ENCODE measurements around the gene ECI1. TPM values are rescaled to one million over a fixed set of nuclear protein-coding genes. Genes with fewer than 3 reads are reported as not detected.

The ECI1 gene
- total RNA-seq, 1 experiment from 2014 or later: 140 TPM

DNA sequence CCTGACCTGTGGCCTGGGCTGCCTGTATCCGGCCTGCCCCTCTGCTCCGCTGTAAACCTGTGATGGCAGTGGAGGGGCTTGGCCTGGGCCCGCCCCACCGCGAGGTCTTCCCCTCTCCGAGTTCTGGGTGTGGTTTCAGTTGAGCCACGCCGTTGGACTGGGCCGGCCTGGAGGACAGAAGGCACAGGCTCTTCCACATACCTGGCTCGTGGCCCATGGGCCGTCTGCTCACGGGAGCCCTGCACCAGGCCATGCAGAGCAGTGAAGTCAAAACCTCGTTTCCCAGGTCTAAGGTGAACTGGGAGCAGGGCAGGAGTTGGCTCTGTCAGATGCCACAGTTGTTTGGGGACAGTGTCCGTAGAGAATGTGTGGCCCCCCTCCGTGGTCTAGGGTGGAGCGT lies 22.1 kb upstream of the ECI1 start:
- H3K9me3 ChIP-seq (ENCODE audit: control insufficient read depth in 1 of 2, insufficient read depth in 1 of 2, low read depth in 1 of 2, low read length in 2 of 2): no peaks in the 10 kb centered on the region
- no peaks in the 10 kb centered on the region for H3K36me3 ChIP-seq (ENCODE audit: control insufficient read depth in 1 of 2, insufficient read depth in 2 of 2, low read length in 2 of 2)
- H4K20me1 ChIP-seq (ENCODE audit: insufficient read depth): no peaks in the 10 kb centered on the region
- no peaks in the 10 kb centered on the region for H3K9me2 ChIP-seq (ENCODE audit: insufficient read depth)
- no TSS peak for BruUV-seq (replicated peaks)
- TF ChIP-seq CEBPB (IDR thresholded peaks at IDR 0.05; ENCODE audit: low read depth) (no peak), ZFX (IDR thresholded peaks at IDR 0.05) (no peak), POLR2AphosphoS5 (IDR thresholded peaks at IDR 0.05; ENCODE audit: low read depth, low read length) (no peak), SRF (IDR thresholded peaks at IDR 0.05; ENCODE audit: low read depth) (no peak)
- no peak for DNase-seq (ENCODE audit: low read depth, low spot score)
- ATAC-seq: no peak
- no peaks in the 10 kb centered on the region for H3K27me3 ChIP-seq (ENCODE audit: insufficient read depth, low read length)
- CTCF ChIA-PET: no interaction called here
- POLR2A ChIA-PET: no interaction called here
- H3K4me3 ChIP-seq (replicated peaks in 1 of 2; ENCODE audit: low read depth in 1 of 2, low read length in 2 of 2): no peak overlapping the region
- H3K27ac ChIP-seq (ENCODE audit: low read depth, low read length): no peak overlapping the region
- peaks cover 6% of the 10 kb centered on the region; the same call in 1 of the 2 replicates for H3K79me2 ChIP-seq (ENCODE audit: insufficient read depth, low read length)
- RAD21 ChIA-PET (ENCODE audit: low non-redundant PET in 1 of 2, low total read pairs in 2 of 2, uncharacterized antibody in 2 of 2, unreplicated experiment in 2 of 2): no interaction called here
- intact Hi-C loops (cut with micrococcal nuclease): no loop called here
- no peak overlapping the region for H3K4me2 ChIP-seq (ENCODE audit: low read length)
- peaks cover 11 to 12% of the 10 kb centered on the region in 2 experiments; a peak in 3 of 4 replicates for H3K4me1 ChIP-seq (ENCODE audit: control insufficient read depth in 1 of 2, insufficient read depth in 2 of 2, low read length in 2 of 2)
- no peak overlapping the region for H3K9ac ChIP-seq (ENCODE audit: low read length)
- no peak overlapping the region for H2AFZ ChIP-seq (ENCODE audit: low read depth, low read length, poor library complexity, severe bottlenecking)

DNA sequence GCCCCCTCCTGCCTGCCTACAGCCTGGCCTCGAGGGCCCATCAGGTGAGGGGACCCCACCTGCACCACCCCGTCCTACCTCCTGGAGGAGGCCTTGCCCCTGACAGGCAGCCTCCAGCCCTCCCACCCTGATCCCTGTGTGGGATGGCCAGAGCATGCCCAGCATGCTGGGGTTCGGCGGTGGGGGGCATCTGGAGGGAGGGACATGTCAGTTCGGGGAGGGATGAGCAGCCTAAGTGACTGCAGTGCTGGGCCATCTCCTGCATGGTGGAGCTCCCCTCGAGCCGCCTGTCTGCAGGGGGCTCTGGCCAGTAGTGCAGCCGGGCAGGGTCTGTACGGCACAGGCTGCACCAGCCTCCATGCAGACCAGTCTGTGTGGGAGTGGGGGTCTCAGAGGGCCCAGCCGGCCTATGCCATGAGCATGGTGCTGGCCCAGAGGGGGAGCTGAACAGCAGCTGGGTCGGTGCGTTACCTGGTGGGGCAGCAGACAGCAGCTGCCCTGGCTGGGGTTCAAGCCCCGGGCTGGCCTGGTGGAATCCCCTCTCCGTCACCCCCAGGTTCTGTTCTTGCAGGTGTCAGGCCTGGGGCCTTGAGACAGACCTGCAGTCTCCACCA lies 20.6 kb upstream of the ECI1 start:
- ChIA-PET POLR2A (no interaction called here), CTCF (no interaction called here), RAD21 (ENCODE audit: low non-redundant PET in 1 of 2, low total read pairs in 2 of 2, uncharacterized antibody in 2 of 2, unreplicated experiment in 2 of 2) (no interaction called here)
- H3K9me3 ChIP-seq (ENCODE audit: control insufficient read depth in 1 of 2, insufficient read depth in 1 of 2, low read depth in 1 of 2, low read length in 2 of 2): no peaks in the 10 kb centered on the region
- no peaks in the 10 kb centered on the region for H3K9me2 ChIP-seq (ENCODE audit: insufficient read depth)
- H2AFZ ChIP-seq (ENCODE audit: low read depth, low read length, poor library complexity, severe bottlenecking): no peak overlapping the region
- intact Hi-C loops (cut with micrococcal nuclease): no loop called here
- peaks cover 15% of the 10 kb centered on the region for H3K79me2 ChIP-seq (ENCODE audit: insufficient read depth, low read length)
- DNase-seq (ENCODE audit: low read depth, low spot score): no peak
- no TSS peak for BruUV-seq (replicated peaks)
- H3K27ac ChIP-seq (ENCODE audit: low read depth, low read length): no peak overlapping the region
- H3K4me1 ChIP-seq (ENCODE audit: control insufficient read depth in 1 of 2, insufficient read depth in 2 of 2, low read length in 2 of 2): peaks cover 11 to 12% of the 10 kb centered on the region in 2 experiments; a peak in 3 of 4 replicates
- no peaks in the 10 kb centered on the region for H3K27me3 ChIP-seq (ENCODE audit: insufficient read depth, low read length)
- H3K4me3 ChIP-seq (replicated peaks in 1 of 2; ENCODE audit: low read depth in 1 of 2, low read length in 2 of 2): no peak overlapping the region
- H3K9ac ChIP-seq (ENCODE audit: low read length): no peak overlapping the region
- H4K20me1 ChIP-seq (ENCODE audit: insufficient read depth): no peaks in the 10 kb centered on the region
- ATAC-seq: no peak
- H3K36me3 ChIP-seq (ENCODE audit: control insufficient read depth in 1 of 2, insufficient read depth in 2 of 2, low read length in 2 of 2): no peaks in the 10 kb centered on the region
- no peak overlapping the region for H3K4me2 ChIP-seq (ENCODE audit: low read length)
- TF ChIP-seq POLR2A (IDR thresholded peaks at IDR 0.05; ENCODE audit: borderline replicate concordance, extremely low read depth, insufficient read depth, insufficient read length): no peak
- TF ChIP-seq, protein P1, sequence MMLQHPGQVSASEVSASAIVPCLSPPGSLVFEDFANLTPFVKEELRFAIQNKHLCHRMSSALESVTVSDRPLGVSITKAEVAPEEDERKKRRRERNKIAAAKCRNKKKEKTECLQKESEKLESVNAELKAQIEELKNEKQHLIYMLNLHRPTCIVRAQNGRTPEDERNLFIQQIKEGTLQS (IDR thresholded peaks at IDR 0.05): no peak
- TF ChIP-seq EGR1 (IDR thresholded peaks at IDR 0.05; ENCODE audit: low read depth): no peak
- TF ChIP-seq, protein P2, sequence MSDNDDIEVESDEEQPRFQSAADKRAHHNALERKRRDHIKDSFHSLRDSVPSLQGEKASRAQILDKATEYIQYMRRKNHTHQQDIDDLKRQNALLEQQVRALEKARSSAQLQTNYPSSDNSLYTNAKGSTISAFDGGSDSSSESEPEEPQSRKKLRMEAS (IDR thresholded peaks at IDR 0.05): no peak
- no peak for TF ChIP-seq SIN3A (IDR thresholded peaks at IDR 0.05; ENCODE audit: low read depth)
- TF ChIP-seq, protein P3, sequence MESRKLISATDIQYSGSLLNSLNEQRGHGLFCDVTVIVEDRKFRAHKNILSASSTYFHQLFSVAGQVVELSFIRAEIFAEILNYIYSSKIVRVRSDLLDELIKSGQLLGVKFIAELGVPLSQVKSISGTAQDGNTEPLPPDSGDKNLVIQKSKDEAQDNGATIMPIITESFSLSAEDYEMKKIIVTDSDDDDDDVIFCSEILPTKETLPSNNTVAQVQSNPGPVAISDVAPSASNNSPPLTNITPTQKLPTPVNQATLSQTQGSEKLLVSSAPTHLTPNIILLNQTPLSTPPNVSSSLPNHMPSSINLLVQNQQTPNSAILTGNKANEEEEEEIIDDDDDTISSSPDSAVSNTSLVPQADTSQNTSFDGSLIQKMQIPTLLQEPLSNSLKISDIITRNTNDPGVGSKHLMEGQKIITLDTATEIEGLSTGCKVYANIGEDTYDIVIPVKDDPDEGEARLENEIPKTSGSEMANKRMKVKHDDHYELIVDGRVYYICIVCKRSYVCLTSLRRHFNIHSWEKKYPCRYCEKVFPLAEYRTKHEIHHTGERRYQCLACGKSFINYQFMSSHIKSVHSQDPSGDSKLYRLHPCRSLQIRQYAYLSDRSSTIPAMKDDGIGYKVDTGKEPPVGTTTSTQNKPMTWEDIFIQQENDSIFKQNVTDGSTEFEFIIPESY (IDR thresholded peaks at IDR 0.05; ENCODE audit: extremely low read depth, insufficient replicate concordance, low read length): no peak
- no peak for TF ChIP-seq TCF7L2 (IDR thresholded peaks at IDR 0.05; ENCODE audit: borderline replicate concordance, extremely low read depth, insufficient read depth, insufficient read length)
- no peak for TF ChIP-seq CEBPB (IDR thresholded peaks at IDR 0.05; ENCODE audit: low read depth)
- TF ChIP-seq, protein P4, sequence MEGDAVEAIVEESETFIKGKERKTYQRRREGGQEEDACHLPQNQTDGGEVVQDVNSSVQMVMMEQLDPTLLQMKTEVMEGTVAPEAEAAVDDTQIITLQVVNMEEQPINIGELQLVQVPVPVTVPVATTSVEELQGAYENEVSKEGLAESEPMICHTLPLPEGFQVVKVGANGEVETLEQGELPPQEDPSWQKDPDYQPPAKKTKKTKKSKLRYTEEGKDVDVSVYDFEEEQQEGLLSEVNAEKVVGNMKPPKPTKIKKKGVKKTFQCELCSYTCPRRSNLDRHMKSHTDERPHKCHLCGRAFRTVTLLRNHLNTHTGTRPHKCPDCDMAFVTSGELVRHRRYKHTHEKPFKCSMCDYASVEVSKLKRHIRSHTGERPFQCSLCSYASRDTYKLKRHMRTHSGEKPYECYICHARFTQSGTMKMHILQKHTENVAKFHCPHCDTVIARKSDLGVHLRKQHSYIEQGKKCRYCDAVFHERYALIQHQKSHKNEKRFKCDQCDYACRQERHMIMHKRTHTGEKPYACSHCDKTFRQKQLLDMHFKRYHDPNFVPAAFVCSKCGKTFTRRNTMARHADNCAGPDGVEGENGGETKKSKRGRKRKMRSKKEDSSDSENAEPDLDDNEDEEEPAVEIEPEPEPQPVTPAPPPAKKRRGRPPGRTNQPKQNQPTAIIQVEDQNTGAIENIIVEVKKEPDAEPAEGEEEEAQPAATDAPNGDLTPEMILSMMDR (IDR thresholded peaks at IDR 0.05 in 2 of 3, conservative IDR thresholded peaks at IDR 0.05 in 1 of 3; ENCODE audit: borderline replicate concordance in 1 of 3, insufficient read depth in 1 of 3, low read depth in 2 of 3, low read length in 2 of 3): no peak
- TF ChIP-seq JUND (IDR thresholded peaks at IDR 0.05): no peak
- no peak for TF ChIP-seq YY1 (IDR thresholded peaks at IDR 0.05; ENCODE audit: extremely low read depth, insufficient replicate concordance, low read depth, low read length)
- no peak for TF ChIP-seq FOSL1 (IDR thresholded peaks at IDR 0.05; ENCODE audit: low read depth)
- no peak for TF ChIP-seq ZNF274 (IDR thresholded peaks at IDR 0.05; ENCODE audit: low read depth, low read length)
- no peak for TF ChIP-seq EZH2phosphoT487 (IDR thresholded peaks at IDR 0.05; ENCODE audit: borderline replicate concordance)
- no peak for TF ChIP-seq EZH2 (IDR thresholded peaks at IDR 0.05)

Data from HCT116 (cell line).